Stimulated activated naive CD4-positive, alpha-beta T cell (primary cell): ENCODE results near the gene GRM1.

ENCODE experiments used
- DNase-seq, 6 experiments: peaks; one replicate each; lab custom pipeline; 2025; lab: John Stamatoyannopoulos, UW

GRM1 gene

DNA sequence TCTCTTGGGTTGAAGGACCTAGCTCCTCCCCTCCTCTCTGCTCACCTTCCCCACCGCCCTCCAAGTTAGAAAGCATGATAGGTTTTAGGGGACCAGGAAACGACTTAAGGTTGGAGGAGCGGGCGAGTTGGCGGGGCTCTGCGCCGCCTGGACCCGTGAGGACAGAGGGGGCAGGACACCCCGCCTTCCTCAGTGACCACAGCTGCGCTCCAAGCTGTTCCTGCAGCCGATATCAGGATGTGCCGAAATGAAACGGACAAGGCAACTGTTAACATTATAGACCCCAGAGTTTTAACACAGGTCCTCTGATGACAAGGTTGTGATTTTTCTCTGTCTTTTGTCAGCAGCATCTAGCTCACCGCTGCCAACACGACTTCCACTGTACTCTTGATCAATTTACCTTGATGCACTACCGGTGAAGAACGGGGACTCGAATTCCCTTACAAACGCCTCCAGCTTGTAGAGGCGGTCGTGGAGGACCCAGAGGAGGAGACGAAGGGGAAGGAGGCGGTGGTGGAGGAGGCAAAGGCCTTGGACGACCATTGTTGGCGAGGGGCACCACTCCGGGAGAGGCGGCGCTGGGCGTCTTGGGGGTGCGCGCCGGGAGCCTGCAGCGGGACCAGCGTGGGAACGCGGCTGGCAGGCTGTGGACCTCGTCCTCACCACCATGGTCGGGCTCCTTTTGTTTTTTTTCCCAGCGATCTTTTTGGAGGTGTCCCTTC lies at the start of gene GRM1:
Gene GRM1 (plus strand): TSS at position 212 of the 722 bp plus-strand sequence. CDS start 456 bp downstream, at position 668.
- DNase-seq: no peak

DNA sequence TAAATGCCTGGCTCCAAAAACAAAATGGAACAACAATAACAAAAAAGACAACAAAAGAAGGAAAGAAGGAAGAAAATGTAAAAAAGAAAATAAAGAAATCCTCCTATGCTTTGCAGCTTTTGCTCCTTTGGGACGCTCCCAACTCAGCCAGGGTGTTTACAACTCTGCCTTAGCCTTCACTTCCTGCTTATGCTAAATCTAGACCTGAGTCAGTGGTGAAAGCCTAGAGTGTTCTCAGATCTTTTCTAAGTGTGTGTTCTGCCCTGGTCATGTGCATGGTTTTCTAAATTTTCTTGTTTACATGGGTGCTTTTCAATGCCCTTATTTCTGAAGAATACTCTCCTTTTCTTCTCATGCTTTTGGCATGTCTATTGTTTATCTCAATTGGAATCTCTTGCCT lies 19.5 kb upstream of the GRM1 start:
- no peak for DNase-seq

DNA sequence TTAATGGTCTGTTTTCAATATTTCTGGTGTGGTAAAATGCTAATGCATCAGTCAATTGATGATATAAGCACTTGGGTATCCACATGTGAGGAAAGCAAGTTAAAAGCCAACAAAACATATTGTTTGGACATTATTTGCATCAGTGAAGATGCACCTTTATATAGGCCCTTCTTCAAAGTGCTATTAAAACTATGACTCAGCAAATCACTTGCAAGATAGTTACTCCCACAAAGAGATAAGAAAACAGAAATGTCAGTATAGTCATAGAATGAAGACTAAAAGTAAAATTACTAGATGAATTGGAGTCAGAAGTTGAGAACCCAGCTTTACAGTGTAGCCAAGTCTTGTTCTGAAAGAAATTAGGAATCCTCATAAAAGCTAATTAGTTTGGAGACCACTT lies 14.6 kb upstream of the GRM1 start:
- no peak for DNase-seq

DNA sequence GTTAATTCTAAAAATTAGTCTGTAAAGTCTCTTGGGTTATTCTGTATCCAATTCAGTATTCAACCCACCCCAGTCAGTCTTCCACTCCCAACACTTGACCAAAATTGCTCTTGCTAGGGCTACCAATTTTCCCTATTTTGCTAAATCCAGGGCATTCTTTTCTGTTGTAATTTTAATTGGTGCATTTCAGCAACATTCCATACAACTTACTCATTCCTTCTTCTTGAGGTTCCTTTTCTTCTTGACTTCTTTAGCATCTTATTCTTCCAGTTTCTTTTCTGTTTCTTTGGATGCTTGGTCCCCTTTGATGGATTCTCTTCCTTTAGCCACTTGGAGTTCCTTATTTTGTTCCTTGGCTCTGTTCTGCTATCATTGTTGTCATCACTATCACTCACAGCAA lies 11.2 kb upstream of the GRM1 start:
- DNase-seq: no peak

DNA sequence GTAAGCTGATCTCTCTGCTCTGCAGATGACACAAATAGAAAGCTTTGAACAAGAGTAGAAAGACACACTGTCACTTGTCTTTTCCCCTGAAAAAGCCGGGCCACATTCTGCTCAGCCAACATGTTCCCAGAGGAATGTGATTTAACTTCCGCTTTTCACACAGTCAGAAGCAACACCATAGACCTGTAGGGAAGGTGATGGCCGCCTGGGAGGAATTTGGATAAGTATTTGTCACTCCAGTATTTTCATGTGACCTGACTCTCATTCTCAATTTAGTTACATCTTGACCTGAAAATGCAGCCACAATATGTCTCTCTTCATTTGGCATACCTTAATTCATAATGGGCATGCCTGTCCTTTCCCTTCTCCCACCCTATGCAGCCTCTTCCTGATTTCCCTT lies 2.0 kb upstream of the GRM1 start:
- no peak for DNase-seq

DNA sequence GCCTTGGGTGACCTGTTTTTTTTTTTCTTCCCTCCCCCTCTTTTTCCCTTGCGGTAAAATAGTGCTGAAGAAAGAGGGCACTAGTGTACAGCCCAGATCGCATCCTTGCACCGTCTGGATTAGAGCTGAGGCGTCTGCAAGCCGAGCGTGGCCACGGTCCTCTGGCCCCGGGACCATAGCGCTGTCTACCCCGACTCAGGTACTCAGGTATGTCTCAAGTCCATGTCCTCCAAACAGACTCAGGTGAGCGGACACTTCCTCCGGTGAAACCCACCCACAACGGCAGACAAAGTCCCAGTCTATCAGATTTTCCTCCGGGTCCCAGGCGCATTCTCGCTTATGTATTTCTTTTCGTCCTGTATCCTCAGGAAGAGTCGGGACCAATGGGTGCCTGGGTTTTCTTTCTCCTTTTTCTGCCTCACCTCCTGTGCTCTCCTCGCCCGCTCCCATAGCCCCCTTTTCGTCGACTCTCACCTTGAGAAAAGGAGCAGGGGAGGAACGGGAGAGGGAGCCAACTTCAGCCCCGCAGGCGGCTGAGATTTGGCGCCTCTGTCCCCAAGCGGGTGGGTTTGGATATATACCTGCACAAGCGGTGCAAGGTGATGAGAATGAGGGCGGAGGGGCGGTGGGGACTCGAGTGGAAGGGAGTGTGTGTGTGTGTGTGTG lies 1.1 kb upstream of the GRM1 start:
- DNase-seq: no peak

DNA sequence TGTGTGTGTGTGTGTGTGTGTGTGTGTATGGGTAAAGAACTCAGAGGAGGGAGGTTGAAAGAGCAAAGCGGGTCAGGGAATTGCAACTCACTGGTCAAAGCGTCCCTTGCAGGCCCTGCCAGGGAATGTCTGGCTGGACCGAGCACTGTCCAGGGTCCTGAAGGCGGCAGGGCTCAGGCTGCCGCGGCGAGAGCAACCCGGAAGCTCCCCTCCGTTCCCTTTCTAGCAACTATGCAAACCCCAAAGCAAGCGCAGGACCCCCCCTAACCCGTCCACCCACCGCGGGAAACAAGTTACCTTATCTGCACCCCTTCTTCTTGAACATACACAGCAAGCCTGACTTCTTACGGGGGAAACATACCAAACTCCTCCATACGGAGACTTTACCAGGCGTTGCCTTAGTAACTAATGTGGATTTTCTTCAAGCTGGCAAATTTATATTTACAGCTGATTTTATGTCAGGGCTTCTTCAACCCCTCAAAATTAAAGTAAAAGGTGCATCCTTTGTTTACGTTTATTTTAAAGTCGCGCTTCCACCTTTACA lies 538 bp upstream of the GRM1 start:
- peak in 2 of 6 experiments; percentile 5 to 13 for DNase-seq

DNA sequence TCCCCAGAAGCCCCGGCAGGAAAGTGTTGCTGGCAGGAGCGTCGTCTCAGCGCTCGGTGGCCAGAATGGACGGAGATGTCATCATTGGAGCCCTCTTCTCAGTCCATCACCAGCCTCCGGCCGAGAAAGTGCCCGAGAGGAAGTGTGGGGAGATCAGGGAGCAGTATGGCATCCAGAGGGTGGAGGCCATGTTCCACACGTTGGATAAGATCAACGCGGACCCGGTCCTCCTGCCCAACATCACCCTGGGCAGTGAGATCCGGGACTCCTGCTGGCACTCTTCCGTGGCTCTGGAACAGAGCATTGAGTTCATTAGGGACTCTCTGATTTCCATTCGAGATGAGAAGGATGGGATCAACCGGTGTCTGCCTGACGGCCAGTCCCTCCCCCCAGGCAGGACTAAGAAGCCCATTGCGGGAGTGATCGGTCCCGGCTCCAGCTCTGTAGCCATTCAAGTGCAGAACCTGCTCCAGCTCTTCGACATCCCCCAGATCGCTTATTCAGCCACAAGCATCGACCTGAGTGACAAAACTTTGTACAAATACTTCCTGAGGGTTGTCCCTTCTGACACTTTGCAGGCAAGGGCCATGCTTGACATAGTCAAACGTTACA lies 817 bp downstream of the GRM1 start:
- DNase-seq: no peak

DNA sequence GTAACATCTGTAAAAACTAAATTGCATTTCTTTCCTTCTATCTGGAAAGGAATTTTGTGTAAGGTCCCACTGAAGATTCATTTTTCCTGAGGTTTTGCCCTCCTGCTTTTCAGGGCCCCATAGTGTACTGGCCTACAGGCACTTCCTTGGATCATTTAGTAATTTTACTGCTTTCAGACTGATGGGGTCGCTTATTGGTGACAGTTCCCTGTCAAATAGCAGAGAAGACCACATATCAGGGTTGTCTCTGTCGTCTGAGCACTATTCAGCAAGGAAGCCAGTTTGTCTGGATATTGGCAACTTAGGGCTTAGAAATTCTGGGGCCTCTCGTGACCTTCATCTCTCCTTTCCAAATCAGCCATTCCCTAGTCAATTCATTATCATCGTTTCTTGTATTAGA lies 3.5 kb downstream of the GRM1 start:
- DNase-seq: no peak

DNA sequence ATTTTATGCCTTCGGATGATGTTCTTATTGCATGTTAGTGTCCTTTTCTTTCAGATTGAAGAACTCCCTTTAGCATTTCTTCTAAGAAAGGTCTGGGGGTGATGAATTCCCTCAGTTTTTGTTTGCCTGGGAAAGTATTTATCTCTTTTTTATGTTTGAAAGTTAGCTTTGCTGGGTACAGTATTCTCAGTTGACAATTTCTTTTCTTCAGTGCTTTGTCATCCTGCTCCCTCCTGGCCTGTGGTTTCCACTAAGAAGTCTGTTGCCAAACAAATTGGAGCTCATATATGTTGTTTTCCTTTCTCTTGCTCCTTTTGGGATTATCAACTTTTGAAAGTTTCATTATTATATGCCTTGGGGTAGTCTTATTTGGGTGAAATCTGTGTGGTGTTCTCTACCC lies 11.5 kb downstream of the GRM1 start:
- DNase-seq: no peak

DNA sequence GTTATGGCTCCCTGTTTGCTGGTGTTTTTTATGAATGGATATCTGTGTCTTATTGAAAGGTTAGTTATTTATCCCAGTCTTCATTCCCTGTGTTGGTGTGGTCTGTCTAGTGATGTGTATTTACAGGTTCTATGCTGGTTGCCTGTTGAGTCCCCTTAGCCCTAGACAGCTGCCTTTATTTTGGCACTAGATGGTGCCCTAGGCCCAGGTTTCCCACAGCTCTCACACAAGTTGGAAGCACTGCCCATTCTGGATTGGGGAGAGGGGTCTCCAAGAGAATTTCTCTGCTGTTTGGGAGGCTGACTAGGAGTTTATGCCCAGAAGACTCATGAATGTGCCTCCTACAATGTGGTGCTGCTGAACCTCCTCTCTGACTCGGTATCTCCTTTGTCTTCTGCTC lies 12.4 kb downstream of the GRM1 start:
- DNase-seq: no peak

DNA sequence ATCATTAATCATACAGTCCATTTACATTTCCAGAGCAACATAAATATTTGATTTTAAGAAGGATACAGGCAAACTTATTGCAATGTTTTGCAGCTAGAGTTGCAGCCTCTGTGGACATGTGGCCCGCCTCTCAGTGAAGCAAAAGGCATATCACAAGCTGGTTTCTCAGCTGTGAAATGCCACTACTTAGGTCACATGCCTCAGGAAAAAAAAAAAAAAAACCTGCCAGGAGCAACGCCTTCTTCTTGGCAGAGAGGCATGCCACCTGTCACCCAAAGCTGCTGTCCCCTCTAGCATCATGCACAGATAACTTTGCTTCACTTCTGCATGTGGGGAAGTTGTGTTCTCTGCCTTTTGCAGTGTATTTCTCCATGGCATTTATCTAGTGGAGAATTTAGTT lies 18.5 kb downstream of the GRM1 start:
- DNase-seq: no peak

DNA sequence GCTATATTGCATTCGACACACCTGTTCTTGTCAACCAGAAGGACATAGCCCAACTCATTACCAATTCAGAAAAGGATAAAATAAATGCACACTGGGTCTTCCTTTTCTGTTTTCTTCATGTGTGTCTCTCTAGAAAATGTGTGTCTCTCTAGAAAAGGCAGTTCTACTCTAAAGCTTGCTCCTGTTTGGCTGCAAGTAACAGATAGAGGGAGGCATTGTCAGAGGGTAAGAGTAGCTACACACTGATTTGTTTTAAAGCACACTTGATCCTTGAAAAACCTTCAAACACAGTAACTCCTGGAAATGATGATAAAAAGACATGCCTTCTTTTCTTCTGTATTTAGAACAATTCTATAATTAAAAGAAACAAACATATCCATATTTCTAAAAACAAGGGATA lies 21.3 kb downstream of the GRM1 start:
- no peak for DNase-seq

DNA sequence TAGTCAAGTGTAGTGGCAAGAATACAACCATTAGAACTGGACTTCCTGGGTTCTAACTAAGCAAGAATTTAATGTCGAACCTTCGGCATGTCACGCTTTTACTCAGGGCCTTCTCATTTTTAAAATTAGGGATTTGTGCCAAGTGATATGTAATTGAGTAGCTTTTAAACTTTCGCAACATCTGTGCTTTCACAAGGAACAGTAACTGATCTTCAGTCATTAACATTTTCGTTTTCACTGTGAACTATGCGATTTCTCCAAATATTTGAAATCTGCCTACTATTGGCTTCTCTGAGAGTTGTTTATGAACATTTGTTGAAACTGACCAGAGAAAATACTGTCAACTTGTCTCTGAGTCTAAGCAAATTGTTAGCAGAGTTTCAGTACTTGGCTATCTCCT lies 27.6 kb downstream of the GRM1 start:
- DNase-seq: no peak

DNA sequence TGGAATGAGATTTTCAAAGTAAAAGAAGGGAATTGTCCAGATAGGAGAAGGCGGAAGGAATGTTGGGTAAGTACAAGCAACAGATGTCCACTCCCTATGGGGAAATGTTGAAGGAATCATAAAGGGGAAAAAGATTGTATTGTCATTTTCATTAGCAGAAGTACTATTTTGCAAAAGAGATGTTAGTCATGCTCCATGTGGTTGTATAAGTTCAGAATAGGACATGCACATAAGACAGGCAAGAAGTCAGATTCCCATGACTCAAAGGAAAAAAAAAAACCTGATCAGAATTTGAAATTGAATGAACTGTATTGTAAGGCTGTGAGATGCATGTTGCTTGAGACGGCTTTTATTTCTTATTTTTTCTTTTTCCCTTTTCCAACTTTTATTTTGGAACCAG lies 36.8 kb downstream of the GRM1 start:
- no peak for DNase-seq

DNA sequence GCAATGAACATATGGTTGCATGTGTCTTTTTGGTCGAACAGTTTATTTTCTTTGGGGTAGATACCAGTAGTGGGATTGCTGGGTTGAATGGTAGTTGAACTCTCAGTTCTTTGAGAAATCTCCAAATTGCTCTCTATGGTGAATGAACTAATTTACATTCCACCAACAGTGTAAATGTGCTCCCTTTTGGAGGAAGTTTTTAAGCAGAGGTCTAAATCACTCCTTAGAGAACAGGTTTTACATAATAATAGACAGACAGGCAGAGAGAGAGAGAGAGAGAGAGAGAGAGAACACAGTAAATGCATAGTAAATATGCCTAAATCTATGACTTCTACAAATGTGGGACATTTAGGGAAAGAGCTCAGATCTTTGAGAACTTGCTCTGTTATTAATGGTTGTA lies 37.6 kb downstream of the GRM1 start:
- no peak for DNase-seq

DNA sequence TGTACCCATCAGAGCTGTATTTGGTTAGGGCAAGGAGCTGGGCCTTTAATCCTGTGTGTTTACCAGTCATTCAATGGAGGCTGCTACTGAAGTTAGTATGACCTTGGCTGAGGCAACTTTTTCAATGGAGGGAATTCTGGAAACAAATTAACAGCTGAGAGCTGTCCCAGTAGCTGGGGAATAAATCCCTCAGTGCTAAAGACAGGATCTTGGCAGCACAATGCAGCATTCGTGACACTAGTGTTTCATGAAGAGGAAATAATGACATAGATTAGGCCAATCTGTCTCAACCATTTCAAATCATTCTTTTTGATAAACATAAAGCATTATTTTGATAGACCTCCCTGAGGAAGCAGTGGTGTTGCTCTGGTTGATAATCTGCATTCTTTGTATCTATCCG lies 42.9 kb downstream of the GRM1 start:
- no peak for DNase-seq

DNA sequence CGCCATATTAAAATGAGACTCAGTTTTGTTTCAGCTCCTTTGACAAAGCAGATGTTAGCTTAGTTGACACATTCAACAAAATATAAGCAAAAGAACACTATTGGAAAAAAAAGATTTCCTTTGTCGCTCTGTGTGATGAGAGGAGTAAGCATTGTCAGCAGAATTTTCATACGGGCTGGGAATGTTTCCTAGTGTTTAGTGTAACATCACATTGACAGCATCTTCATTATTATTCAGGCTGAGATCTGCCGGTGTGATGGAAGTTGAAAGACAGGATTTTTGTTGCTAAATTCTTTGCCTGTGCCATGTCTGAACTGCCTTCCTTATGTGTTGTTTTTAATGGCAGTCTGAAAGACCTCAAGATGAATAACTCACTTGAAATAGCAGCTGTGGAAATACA lies 49.1 kb downstream of the GRM1 start:
- no peak for DNase-seq

DNA sequence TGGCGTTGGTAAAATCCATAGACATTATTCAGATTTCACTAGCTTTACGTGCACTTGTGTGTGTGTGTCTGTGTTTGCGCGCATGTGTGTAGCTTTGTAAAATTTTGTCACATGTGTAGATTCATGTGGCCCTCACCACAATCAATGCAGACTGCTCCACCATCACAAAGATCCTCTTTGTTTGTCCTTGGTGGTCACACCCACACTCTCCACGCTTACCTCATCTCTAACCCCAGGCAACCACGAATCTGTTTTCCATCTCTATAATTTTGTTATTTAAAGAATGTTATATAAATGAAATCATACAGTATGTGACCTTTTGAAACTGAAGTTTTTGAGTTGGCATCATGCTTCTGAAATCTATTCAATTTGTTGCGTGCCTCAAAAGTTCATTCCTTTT lies 58.5 kb downstream of the GRM1 start:
- DNase-seq: no peak

DNA sequence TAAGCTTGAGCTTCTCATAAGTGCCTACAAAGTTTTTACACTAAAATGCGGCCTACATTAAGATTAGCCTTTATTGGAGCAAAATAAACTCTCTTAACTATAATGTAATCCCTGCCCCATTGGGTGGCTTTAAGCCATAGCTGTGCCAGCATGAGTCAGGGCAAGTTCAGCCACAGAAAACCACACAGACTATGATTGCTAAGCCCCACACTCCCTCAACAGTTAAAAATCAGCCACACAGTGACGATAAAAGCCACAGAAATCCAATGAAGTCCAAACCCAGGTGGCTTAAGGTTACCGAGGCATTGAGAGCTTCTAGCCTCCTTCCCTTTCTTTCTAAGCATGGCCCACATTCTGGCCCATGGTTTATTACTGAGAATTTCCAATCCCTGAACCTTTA lies 61.6 kb downstream of the GRM1 start:
- no peak for DNase-seq

DNA sequence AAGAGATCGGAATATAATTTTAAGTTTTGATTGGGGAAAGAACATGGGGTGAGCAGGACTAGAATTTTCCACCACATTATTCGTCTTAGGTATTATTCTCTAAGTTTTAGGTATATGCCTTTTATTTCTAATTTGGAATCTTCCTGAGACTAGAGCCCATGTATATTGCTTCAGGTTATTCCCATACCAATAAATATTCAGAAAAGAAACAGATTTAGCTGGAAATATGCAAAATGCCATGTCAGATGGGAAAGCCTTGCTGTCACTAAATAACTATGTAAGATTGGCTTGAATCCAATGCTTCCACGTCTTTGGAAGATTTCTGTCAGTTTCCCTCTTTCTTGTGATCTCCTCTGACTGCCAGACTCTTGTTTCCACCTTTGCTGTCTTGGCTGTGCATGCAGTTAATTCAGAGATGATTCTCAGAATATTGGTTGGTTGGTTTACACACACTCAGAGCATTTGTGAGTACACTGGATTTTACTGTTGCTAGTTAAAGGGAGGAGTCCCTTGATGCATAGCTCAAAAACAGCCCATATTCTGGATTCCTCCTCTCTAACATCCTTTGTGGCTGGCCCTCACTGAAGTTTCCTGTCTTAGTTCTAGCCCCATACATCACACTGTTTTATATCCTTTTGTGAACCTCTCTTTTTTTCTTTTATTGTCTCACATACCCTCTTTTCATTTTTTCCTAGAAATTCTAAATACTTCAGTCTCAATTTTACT lies 64.3 kb downstream of the GRM1 start:
- DNase-seq: no peak

DNA sequence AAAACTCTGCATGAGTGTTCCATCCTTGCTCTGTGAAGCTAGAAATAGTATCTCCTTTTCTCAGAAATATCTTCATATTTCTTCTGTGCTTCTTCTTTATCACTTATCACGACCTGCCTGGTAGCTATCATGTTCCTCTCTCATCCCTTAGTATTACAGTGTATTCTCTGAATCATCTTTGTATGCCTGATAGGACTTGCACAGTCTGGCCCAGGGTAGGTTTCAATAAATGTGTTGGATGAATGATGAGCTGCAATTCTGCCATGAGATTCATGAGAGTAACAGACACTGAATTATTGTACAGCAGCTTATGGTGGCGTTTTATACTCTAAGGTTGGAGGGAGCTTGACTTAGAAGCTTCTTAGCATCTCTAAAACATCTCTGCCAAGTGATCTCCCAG lies 66.6 kb downstream of the GRM1 start:
- DNase-seq: no peak

DNA sequence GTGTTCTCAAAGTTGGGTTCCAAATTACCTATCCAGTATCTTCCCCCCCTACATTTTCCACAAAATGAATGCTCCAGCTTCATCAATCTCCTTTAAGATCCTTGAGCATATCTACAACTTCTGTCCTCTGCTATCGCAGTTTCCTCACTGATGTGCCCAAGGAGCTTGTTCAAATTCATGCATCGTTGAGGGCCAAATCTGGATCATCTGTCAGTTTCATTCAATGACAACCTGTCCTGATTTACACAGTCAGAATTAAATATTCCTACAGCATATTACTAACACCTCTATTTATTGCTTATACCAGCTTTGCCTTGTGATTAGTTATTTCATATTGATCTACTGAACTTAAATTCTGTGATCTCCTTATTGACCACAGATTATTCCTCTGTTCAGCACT lies 68.7 kb downstream of the GRM1 start:
- DNase-seq: no peak
